Stomach (tissue), 9 donors: ENCODE results near the gene CDK12. TPM values are rescaled to one million over a fixed set of nuclear protein-coding genes. Genes with fewer than 3 reads are reported as not detected.
A peak's percentile ranks its signal among the peaks of the same experiment; 100 is the strongest.

Experiments
- DNase-seq, 2 donors: peaks; one replicate each; pipeline versions ENCODE4 v3.0.0 to v3.0.0-alpha.2; 2013 to 2019
- H3K27ac ChIP-seq, 5 donors: fragments of 200-600 bp in 4 of 5; sonication (generic) in 4 of 5; one replicate each; pipeline ENCODE4 v1.5.1; 2013 to 2019; ENCODE audit warnings: mild to moderate bottlenecking in 1 of 5, moderate library complexity in 1 of 5
- H3K27me3 ChIP-seq, 3 donors: fragments of 200-600 bp; sonication (generic); one replicate each; pipeline ENCODE4 v1.5.1; 2017 to 2019; ENCODE audit warnings: mixed run types in 1 of 3
- H3K36me3 ChIP-seq, 4 donors: fragments of 200-600 bp; sonication (generic); 1 replicate in 3 of 4; 2 replicates in 1 of 4; pipeline ENCODE4 v1.5.1; 2016 to 2019
- H3K4me1 ChIP-seq, 4 donors: fragments of 200-600 bp; sonication (generic); one replicate each; pipeline ENCODE4 v1.5.1; 2016 to 2019
- H3K4me3 ChIP-seq, 4 donors: fragments of 200-600 bp; sonication (generic) in 3 of 4; one replicate each; pipeline ENCODE4 v1.5.1; 2016 to 2019; ENCODE audit warnings: mild to moderate bottlenecking in 1 of 4
- H3K9me3 ChIP-seq, 4 donors: fragments of 200-600 bp; sonication (generic); one replicate each; pipeline ENCODE4 v1.5.1; 2016 to 2019
- CTCF ChIP-seq, 7 experiments: fragments of 450-650 bp in 4 of 7; fragments of 200-600 bp in 3 of 7; sonication (generic) in 3 of 7; IDR thresholded peaks; one replicate each; pipeline ENCODE4 v1.5.1; 2016 to 2019; ENCODE audit warnings: antibody characterized with exemption in 7 of 7, control low read depth in 2 of 7, mild to moderate bottlenecking in 1 of 7
- EP300 ChIP-seq: sonication (generic); formaldehyde crosslinking; IDR thresholded peaks from one replicate; pipeline ENCODE4 v1.6.1; 2017; ENCODE audit warnings: antibody characterized with exemption
- POLR2A ChIP-seq, 4 donors: fragments of 450-650 bp; IDR thresholded peaks; one replicate each; pipeline ENCODE4 v1.6.1; 2016; ENCODE audit warnings: antibody characterized with exemption in 4 of 4, control low read depth in 2 of 4, mild to moderate bottlenecking in 1 of 4, moderate library complexity in 1 of 4
- POLR2AphosphoS5 ChIP-seq, 3 donors: sonication (generic); formaldehyde crosslinking; IDR thresholded peaks; one replicate each; pipeline ENCODE4 v1.6.1; 2016; ENCODE audit warnings: antibody characterized with exemption in 3 of 3
- WGBS, 5 donors: extraction: QIAGEN DNeasy Blood & Tissue Kit in 3 of 5; methylation state at CpG; one replicate each; pipeline versions ENCODE4 v1.1.5 to v1.1.7; 2013 to 2018; 5-methylcytosine and 5-hydroxymethylcytosine counted together
- intact Hi-C: fragments of 100-400 bp; cut with DNase I; formaldehyde crosslinking; loops from one replicate; pipeline ENCODE4 v1.15.1; 2023; ENCODE audit warnings: low total_unique reads
- polyA plus RNA-seq, 3 donors: library from polyadenylated mRNA; stranded (reverse); fragments of 200-250 nt; gene quantifications; one replicate each; pipeline ENCODE4 v1.2.3, GENCODE V29; 2013
- total RNA-seq, 5 donors: library from RNA; depleted of rRNA; stranded (reverse); fragments of >200 nt; gene quantifications; one replicate each; pipeline versions ENCODE4 v1.1.0 to v1.2.3, GENCODE V29; 2014 to 2016
- donor health status: healthy with polysubstance abuse.
- donor health status: Bipolar disorder and iron deficiency.
- donor health status: healthy.

CDK12 gene
- total and polyA plus RNA-seq, 8 donors, result 5.1 to 66.5 (median 33.5) TPM

GRCh38 chr17:39527220-39527813, 66.0 kb downstream of the CDK12 start:
- Histone ChIP-seq H3K36me3 (peaks cover 68 to 98% (median 97%) of the 10 kb centered on the region in 4 donors), H3K27me3 (no peaks in the 10 kb centered on the region), H3K9me3 (no peaks in the 10 kb centered on the region), H3K4me1 (peaks cover 0 to 27% (median 0%) of the 10 kb centered on the region in 4 donors), H3K4me3 (no peak overlapping the region), H3K27ac (no peak overlapping the region)
- DNase-seq, result peak in 1 of 2 donors; percentile 55
- peak in 3 of 7 experiments; percentile 26 to 43 (median 34) for TF ChIP-seq CTCF (IDR thresholded peaks at IDR 0.05)
- no peak for TF ChIP-seq EP300
- TF ChIP-seq POLR2AphosphoS5 (IDR thresholded peaks at IDR 0.05), result no peak
- TF ChIP-seq POLR2A (IDR thresholded peaks at IDR 0.05), result no peak
- 87 to 93% (median 91%) methylated on average over 7 of the region's 7 CpGs for WGBS, 5 donors
- intact Hi-C loops, result no loop called here

GRCh38 chr17:39529455-39529854, 68.2 kb downstream of the CDK12 start:
- DNase-seq, result no peak
- peaks cover 0 to 41% (median 3%) of the 10 kb centered on the region in 4 donors for H3K4me1 ChIP-seq
- no peaks in the 10 kb centered on the region for H3K9me3 ChIP-seq
- no peak overlapping the region for H3K4me3 ChIP-seq
- peaks cover 48 to 80% (median 78%) of the 10 kb centered on the region in 4 donors for H3K36me3 ChIP-seq
- 25 to 51% (median 33%) methylated on average over 2 of the region's 2 CpGs for WGBS, 5 donors
- no peak for TF ChIP-seq EP300
- H3K27me3 ChIP-seq, result no peaks in the 10 kb centered on the region
- intact Hi-C loops, result no loop called here
- no peak overlapping the region for H3K27ac ChIP-seq

GRCh38 chr17:39530513-39530912, 69.2 kb downstream of the CDK12 start:
- no peak for DNase-seq
- H3K4me3 ChIP-seq, result no peak overlapping the region
- no peak overlapping the region for H3K27ac ChIP-seq
- no peaks in the 10 kb centered on the region for H3K27me3 ChIP-seq
- intact Hi-C loops, result no loop called here
- H3K9me3 ChIP-seq, result no peaks in the 10 kb centered on the region
- WGBS, 5 donors, result 74 to 84% (median 81%) methylated on average over 7 to 10 of the region's 10 CpGs
- peaks cover 39 to 69% (median 67%) of the 10 kb centered on the region in 4 donors for H3K36me3 ChIP-seq
- TF ChIP-seq CTCF (IDR thresholded peaks at IDR 0.05) (no peak), POLR2AphosphoS5 (IDR thresholded peaks at IDR 0.05) (no peak), POLR2A (IDR thresholded peaks at IDR 0.05) (no peak), EP300 (no peak)
- H3K4me1 ChIP-seq, result peaks cover 0 to 41% (median 3%) of the 10 kb centered on the region in 4 donors

- Histone ChIP-seq H3K27ac (no peak overlapping the region), H3K27me3 (no peaks in the 10 kb centered on the region), H3K4me3 (no peak overlapping the region), H3K4me1 (peaks cover 0 to 41% (median 3%) of the 10 kb centered on the region in 4 donors), H3K9me3 (no peaks in the 10 kb centered on the region), H3K36me3 (peaks cover 31 to 62% (median 60%) of the 10 kb centered on the region in 4 donors)
- no peak for TF ChIP-seq CTCF (IDR thresholded peaks at IDR 0.05)
- no peak for TF ChIP-seq EP300
- TF ChIP-seq POLR2A (IDR thresholded peaks at IDR 0.05), result no peak
- TF ChIP-seq POLR2AphosphoS5 (IDR thresholded peaks at IDR 0.05), result no peak
- intact Hi-C loops, result no loop called here
- DNase-seq, result no peak
- WGBS, 5 donors, result 86 to 92% (median 86%) methylated on average over 6 of the region's 6 CpGs
Observed at GRCh38 chr17:39531252-39531651, 70.0 kb downstream of the CDK12 start.

- Histone ChIP-seq H3K36me3 (peaks cover 22 to 35% (median 33%) of the 10 kb centered on the region in 4 donors), H3K4me1 (peaks cover 0 to 43% (median 3%) of the 10 kb centered on the region in 4 donors), H3K9me3 (no peaks in the 10 kb centered on the region), H3K27ac (no peak overlapping the region), H3K4me3 (no peak overlapping the region), H3K27me3 (no peaks in the 10 kb centered on the region)
- intact Hi-C loops, result no loop called here
- 25 to 57% (median 41%) methylated on average over 4 of the region's 4 CpGs for WGBS, 5 donors
- no peak for DNase-seq
- TF ChIP-seq EP300 (no peak), CTCF (IDR thresholded peaks at IDR 0.05) (no peak), POLR2A (IDR thresholded peaks at IDR 0.05) (no peak), POLR2AphosphoS5 (IDR thresholded peaks at IDR 0.05) (no peak)
Observed at GRCh38 chr17:39533891-39534290, 72.6 kb downstream of the CDK12 start.
